ENCODE measurements around the gene SRCIN1. TPM values are rescaled to one million over a fixed set of nuclear protein-coding genes. Genes with fewer than 3 reads are reported as not detected.
A peak's percentile ranks its signal among the peaks of the same experiment; 100 is the strongest.

The SRCIN1 gene
- total RNA-seq, 3 donors from 2014 or later, result 4.2 to 10.8 (median 8.8) TPM

DNA sequence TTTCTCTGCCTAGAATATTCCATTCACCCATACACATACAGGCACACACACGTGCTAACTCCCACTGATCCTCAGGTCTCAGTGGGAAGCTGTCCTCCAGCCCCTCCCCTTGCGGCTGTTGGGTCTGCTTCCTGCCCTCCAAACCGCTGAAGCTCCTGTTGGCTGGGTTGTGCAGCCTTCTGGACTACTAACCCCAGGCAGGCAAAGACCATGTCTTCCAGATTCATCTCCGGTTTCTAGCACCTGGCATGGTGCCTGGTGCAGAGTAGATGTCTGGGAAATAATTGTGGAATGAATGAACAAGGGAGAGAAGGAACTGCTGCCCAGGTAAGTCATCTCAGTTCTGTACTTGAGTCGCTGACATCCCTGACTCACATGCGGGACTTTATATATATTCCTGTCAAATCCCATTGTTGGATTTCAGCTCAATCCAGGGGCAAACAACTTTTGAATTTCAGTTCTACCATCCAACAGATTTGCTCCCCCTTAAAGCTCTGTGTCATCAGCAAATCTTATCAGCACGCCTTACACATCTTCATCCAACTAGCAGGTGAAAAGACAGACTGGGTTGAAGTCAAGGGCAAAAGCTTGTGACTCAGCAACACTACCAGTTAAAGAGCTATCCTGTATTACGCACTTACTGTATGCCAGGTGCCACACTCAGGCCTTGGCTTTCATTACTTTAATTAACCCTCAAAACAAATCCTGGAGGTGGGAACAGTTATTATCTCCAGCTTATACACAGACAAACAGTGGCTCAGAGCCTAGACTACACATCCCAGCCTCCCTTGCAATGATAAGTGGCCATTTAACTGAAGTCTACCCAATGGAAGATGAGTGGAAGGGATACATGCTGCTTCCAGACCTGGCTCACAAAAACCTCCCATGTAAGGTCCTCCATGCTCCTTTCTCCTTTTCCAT lies 51.1 kb downstream of the SRCIN1 start:
- H3K36me3 ChIP-seq, result no peaks in the 10 kb centered on the region
- no peak for TF ChIP-seq POLR2A (IDR thresholded peaks at IDR 0.05)
- TF ChIP-seq POLR2AphosphoS5 (IDR thresholded peaks at IDR 0.05), result no peak
- TF ChIP-seq, protein P1, sequence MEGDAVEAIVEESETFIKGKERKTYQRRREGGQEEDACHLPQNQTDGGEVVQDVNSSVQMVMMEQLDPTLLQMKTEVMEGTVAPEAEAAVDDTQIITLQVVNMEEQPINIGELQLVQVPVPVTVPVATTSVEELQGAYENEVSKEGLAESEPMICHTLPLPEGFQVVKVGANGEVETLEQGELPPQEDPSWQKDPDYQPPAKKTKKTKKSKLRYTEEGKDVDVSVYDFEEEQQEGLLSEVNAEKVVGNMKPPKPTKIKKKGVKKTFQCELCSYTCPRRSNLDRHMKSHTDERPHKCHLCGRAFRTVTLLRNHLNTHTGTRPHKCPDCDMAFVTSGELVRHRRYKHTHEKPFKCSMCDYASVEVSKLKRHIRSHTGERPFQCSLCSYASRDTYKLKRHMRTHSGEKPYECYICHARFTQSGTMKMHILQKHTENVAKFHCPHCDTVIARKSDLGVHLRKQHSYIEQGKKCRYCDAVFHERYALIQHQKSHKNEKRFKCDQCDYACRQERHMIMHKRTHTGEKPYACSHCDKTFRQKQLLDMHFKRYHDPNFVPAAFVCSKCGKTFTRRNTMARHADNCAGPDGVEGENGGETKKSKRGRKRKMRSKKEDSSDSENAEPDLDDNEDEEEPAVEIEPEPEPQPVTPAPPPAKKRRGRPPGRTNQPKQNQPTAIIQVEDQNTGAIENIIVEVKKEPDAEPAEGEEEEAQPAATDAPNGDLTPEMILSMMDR (IDR thresholded peaks at IDR 0.05), result no peak
- no peak overlapping the region for H3K27ac ChIP-seq
- H3K9me3 ChIP-seq, result no peaks in the 10 kb centered on the region
- intact Hi-C loops (cut with DNase I; ENCODE audit: low total_unique reads), result no loop called here
- no peak overlapping the region for H3K4me3 ChIP-seq
- H3K27me3 ChIP-seq, result no peaks in the 10 kb centered on the region
- DNase-seq (ENCODE audit: low spot score in 2 of 2), result peak in 1 of 2 donors; percentile 77
- peaks cover 3 to 7% of the 10 kb centered on the region in 2 donors for H3K4me1 ChIP-seq

DNA sequence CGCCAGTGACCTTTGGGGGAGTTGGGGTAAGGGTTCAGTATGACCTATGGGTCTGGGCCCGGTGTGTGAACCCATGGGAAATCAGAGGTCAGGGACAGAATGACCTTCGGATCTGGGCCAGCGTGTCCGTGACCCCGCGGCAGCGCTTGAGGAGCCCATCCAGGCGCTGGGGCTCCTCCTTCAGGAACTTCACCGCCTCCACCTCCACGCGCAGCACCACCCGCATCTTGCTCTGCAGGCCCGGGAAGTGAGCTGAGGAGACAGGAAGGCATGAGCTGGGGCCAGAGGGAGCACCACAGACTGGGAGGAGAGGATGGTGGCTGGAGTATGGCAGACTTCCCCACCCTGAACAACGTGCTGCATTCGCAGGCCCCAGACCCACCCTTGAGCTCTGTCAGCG lies 53.4 kb downstream of the SRCIN1 start:
- intact Hi-C loops (cut with DNase I; ENCODE audit: low total_unique reads), result no loop called here
- no peak overlapping the region for H3K4me3 ChIP-seq
- no peaks in the 10 kb centered on the region for H3K36me3 ChIP-seq
- DNase-seq (ENCODE audit: low spot score in 2 of 2), result no peak
- H3K27ac ChIP-seq, result no peak overlapping the region
- peaks cover 0 to 2% of the 10 kb centered on the region in 2 donors for H3K4me1 ChIP-seq
- TF ChIP-seq POLR2A (IDR thresholded peaks at IDR 0.05) (no peak), POLR2AphosphoS5 (IDR thresholded peaks at IDR 0.05) (no peak)
- TF ChIP-seq, protein P1 (IDR thresholded peaks at IDR 0.05), result no peak
- no peaks in the 10 kb centered on the region for H3K27me3 ChIP-seq
- H3K9me3 ChIP-seq, result no peaks in the 10 kb centered on the region

DNA sequence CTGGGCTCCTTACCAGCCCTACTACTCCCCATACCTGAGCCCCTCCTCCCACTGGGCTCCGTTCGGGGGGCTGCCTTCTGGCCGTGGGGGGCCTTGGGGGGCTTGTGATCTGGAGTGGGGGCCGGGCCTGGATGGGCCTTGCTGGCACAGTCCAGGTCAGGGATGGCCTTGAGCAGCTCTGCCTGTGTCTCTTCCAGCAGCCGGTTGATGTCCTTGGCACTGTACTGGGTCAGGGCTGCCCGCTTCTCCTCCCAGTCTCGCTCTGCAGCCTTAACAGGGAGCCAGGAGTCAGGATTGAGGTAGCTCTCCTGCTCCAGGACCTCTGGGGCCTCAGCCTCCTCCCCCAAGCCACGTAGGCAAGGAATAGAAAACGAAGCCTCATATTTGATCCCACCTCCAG lies 54.6 kb downstream of the SRCIN1 start:
- intact Hi-C loops (cut with DNase I; ENCODE audit: low total_unique reads), result loop anchor here (1.0 kb wide), 1 partner anchor 14 kb away; no protein-coding TSS in a partner anchor
- TF ChIP-seq POLR2AphosphoS5 (IDR thresholded peaks at IDR 0.05) (no peak), POLR2A (IDR thresholded peaks at IDR 0.05) (no peak)
- TF ChIP-seq, protein P1 (IDR thresholded peaks at IDR 0.05), result no peak
- DNase-seq (ENCODE audit: low spot score in 2 of 2), result no peak
- no peaks in the 10 kb centered on the region for H3K9me3 ChIP-seq
- no peak overlapping the region for H3K27ac ChIP-seq
- no peaks in the 10 kb centered on the region for H3K27me3 ChIP-seq
- no peak overlapping the region for H3K4me3 ChIP-seq
- H3K4me1 ChIP-seq, result no peaks in the 10 kb centered on the region
- H3K36me3 ChIP-seq, result no peaks in the 10 kb centered on the region

DNA sequence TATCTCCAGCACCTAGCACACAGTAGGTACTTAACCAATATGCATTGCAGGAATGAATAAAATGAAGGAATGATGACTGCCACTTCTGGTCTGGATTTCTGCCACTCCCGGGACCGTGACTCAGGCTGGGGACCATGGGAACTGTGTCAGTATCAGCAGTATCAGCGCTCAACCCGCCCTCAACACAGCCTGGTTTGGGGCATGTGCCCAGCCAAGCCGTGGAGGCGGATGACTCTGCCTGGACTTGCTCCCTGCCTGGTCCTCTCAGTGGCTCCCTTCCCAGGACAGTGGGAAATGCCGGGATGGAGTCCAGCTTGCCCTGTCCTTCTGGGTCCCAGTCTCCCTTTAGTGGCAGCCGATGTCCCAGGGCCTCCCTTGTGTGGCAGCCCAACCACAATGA lies 55.1 kb downstream of the SRCIN1 start:
- Histone ChIP-seq H3K4me1 (no peaks in the 10 kb centered on the region), H3K9me3 (no peaks in the 10 kb centered on the region), H3K27me3 (no peaks in the 10 kb centered on the region), H3K36me3 (no peaks in the 10 kb centered on the region), H3K27ac (no peak overlapping the region), H3K4me3 (no peak overlapping the region)
- intact Hi-C loops (cut with DNase I; ENCODE audit: low total_unique reads), result loop anchor here (1.0 kb wide), 1 partner anchor 13 kb away; no protein-coding TSS in a partner anchor
- peak in 1 of 2 donors; percentile 74 for DNase-seq (ENCODE audit: low spot score in 2 of 2)
- TF ChIP-seq, protein P1 (IDR thresholded peaks at IDR 0.05), result no peak
- TF ChIP-seq POLR2A (IDR thresholded peaks at IDR 0.05) (no peak), POLR2AphosphoS5 (IDR thresholded peaks at IDR 0.05) (no peak)

DNA sequence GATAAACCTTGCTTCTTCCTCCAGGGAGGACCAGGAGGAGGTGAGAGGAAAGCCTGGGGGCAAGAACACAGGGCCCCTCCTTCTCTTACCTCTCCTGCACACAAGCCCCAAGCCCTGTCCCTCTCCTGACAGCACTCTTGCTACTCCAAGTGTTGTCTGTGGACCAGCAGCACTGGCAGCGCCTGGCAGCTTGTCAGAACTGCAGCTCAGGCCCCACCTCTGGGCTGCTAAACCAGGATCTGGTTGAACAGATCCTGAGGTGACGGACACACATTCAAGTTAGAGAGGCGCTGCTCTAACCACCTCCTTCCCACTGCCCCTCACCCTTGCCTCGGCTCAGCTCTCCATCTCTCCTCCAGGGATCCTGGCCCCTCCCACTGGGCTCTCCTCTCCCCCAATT lies 56.5 kb downstream of the SRCIN1 start:
- DNase-seq (ENCODE audit: low spot score in 2 of 2), result no peak
- Histone ChIP-seq H3K4me1 (no peaks in the 10 kb centered on the region), H3K36me3 (no peaks in the 10 kb centered on the region), H3K27me3 (no peaks in the 10 kb centered on the region), H3K27ac (no peak overlapping the region), H3K4me3 (no peak overlapping the region), H3K9me3 (no peaks in the 10 kb centered on the region)
- intact Hi-C loops (cut with DNase I; ENCODE audit: low total_unique reads), result no loop called here
- TF ChIP-seq POLR2AphosphoS5 (IDR thresholded peaks at IDR 0.05) (no peak), POLR2A (IDR thresholded peaks at IDR 0.05) (no peak)
- TF ChIP-seq, protein P1 (IDR thresholded peaks at IDR 0.05), result no peak

Data from breast epithelium (tissue), 4 donors.